Sigmoid colon (tissue), 7 donors: ENCODE results near the gene GFER. TPM values are rescaled to one million over a fixed set of nuclear protein-coding genes. Genes with fewer than 3 reads are reported as not detected.

Experiments used
- DNase-seq: peaks from one replicate; pipeline ENCODE4 v3.0.0-alpha.2; 2019
- H3K27ac ChIP-seq, 4 donors: fragments of 200-600 bp; sonication (generic); one replicate each; pipeline ENCODE4 v1.5.1; 2016 to 2019; ENCODE audit warnings: mild to moderate bottlenecking in 1 of 4
- H3K27me3 ChIP-seq, 3 donors: fragments of 200-600 bp; sonication (generic); one replicate each; pipeline ENCODE4 v1.5.1; 2019; ENCODE audit warnings: mild to moderate bottlenecking in 1 of 3
- H3K36me3 ChIP-seq, 4 donors: fragments of 200-600 bp; sonication (generic); one replicate each; pipeline ENCODE4 v1.5.1; 2016 to 2019
- H3K4me1 ChIP-seq, 4 donors: fragments of 200-600 bp; sonication (generic); one replicate each; pipeline ENCODE4 v1.5.1; 2017 to 2019
- H3K4me3 ChIP-seq, 4 donors: fragments of 200-600 bp; sonication (generic); one replicate each; pipeline ENCODE4 v1.5.1; 2017 to 2019; ENCODE audit warnings: mild to moderate bottlenecking in 2 of 4, moderate library complexity in 1 of 4
- H3K9me3 ChIP-seq, 4 donors: fragments of 200-600 bp in 3 of 4; sonication (generic) in 3 of 4; one replicate each; pipeline versions ENCODE4 v1.5.1 to v1.6.1; 2013 to 2019
- EP300 ChIP-seq, 4 donors: sonication (generic); formaldehyde crosslinking; IDR thresholded peaks; one replicate each; pipeline ENCODE4 v1.6.1; 2017; ENCODE audit warnings: antibody characterized with exemption in 4 of 4
- POLR2A ChIP-seq, 2 donors: fragments of 450-650 bp; IDR thresholded peaks; one replicate each; pipeline ENCODE4 v1.6.1; 2016; ENCODE audit warnings: antibody characterized with exemption in 2 of 2, mild to moderate bottlenecking in 2 of 2, moderate library complexity in 2 of 2
- POLR2AphosphoS5 ChIP-seq, 4 donors: sonication (generic); formaldehyde crosslinking; IDR thresholded peaks; one replicate each; pipeline ENCODE4 v1.6.1; 2017; ENCODE audit warnings: antibody characterized with exemption in 4 of 4
- whole genome bisulfite sequencing, 2 donors: extraction: QIAGEN DNeasy Blood & Tissue Kit; methylation state at CpG; one replicate each; pipeline ENCODE4 v1.1.7; 2013; 5-methylcytosine and 5-hydroxymethylcytosine counted together
- intact Hi-C: fragments of 100-400 bp; cut with DNase I; formaldehyde crosslinking; loops from one replicate; pipeline ENCODE4 v1.15.1; 2023
- polyA plus RNA-seq, 3 donors: library from polyadenylated mRNA; stranded (reverse); fragments of 200-250 nt; gene quantifications; one replicate each; pipeline ENCODE4 v1.2.3, GENCODE V29; 2013
- total RNA-seq, 4 donors: library from RNA; depleted of rRNA; stranded (reverse); fragments of >200 nt; gene quantifications; one replicate each; pipeline ENCODE4 v1.1.0, GENCODE V29; 2016
- TF ChIP-seq, protein P1 (sequence below), 4 experiments: fragments of 450-650 bp in 3 of 4; fragments of 200-600 bp in 1 of 4; IDR thresholded peaks; one replicate each; pipeline ENCODE4 v1.5.1; 2016 to 2019; ENCODE audit warnings: antibody characterized with exemption in 4 of 4, mild to moderate bottlenecking in 3 of 4, moderate library complexity in 2 of 4
- donor health status: healthy with polysubstance abuse.
- donor health status: Bipolar disorder and iron deficiency.
- donor health status: healthy.

The GFER gene
- total and polyA plus RNA-seq, 7 donors: 17.5 to 125 (median 23.8) TPM

DNA sequence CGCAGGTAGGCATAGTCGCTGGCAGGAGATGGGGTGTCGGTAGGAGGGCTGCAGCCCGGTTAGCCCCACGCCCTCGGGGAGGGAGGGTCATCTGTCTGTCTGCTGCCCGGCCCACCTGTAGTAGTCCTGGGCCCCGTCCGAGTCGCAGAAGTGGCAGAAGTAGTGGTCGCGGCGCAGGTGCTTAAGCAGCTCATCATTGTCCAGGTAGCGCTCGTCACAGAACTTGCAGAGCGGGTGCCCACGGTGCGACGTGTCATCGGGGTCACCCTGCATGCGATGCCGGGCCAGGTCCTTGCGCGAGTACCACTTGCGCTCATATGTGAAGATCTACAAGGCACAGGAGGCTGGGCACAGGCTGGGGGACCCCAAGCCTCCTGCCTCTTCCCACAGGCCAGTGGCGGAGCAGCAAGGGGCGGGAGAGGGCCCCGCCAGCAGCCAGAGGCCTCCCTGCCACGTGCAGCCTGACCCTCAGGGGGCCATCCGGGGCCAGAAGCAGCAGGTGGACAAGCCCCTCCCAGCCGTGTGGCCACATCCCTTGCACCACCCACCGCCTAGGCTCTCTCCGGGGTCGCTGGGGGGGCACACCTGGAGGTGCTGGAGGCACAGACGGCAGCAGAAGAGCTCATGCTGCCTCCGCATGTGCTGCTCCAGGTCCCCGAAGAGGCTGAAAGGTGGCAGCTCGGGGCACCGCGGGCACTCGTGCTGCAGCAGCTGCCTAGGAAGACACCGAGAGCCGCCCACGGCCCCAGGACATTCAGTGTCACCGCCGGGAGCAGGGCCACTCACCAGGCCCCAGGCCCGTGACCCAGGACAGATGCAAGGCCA, 18.6 kb downstream of the GFER start:
- WGBS, 2 donors: 94 to 95% methylated on average over 47 of the region's 47 CpGs
- DNase-seq: no peak
- TF ChIP-seq EP300 (IDR thresholded peaks at IDR 0.05) (no peak), POLR2AphosphoS5 (IDR thresholded peaks at IDR 0.05) (no peak), POLR2A (IDR thresholded peaks at IDR 0.05) (no peak)
- TF ChIP-seq, protein P1, sequence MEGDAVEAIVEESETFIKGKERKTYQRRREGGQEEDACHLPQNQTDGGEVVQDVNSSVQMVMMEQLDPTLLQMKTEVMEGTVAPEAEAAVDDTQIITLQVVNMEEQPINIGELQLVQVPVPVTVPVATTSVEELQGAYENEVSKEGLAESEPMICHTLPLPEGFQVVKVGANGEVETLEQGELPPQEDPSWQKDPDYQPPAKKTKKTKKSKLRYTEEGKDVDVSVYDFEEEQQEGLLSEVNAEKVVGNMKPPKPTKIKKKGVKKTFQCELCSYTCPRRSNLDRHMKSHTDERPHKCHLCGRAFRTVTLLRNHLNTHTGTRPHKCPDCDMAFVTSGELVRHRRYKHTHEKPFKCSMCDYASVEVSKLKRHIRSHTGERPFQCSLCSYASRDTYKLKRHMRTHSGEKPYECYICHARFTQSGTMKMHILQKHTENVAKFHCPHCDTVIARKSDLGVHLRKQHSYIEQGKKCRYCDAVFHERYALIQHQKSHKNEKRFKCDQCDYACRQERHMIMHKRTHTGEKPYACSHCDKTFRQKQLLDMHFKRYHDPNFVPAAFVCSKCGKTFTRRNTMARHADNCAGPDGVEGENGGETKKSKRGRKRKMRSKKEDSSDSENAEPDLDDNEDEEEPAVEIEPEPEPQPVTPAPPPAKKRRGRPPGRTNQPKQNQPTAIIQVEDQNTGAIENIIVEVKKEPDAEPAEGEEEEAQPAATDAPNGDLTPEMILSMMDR (IDR thresholded peaks at IDR 0.05): no peak
- Histone ChIP-seq H3K4me3 (no peak overlapping the region), H3K36me3 (peaks cover 36 to 59% (median 49%) of the 10 kb centered on the region in 4 donors), H3K9me3 (no peaks in the 10 kb centered on the region), H3K4me1 (peaks cover 0 to 45% (median 42%) of the 10 kb centered on the region in 4 donors), H3K27ac (no peak overlapping the region), H3K27me3 (no peaks in the 10 kb centered on the region)
- intact Hi-C loops: no loop called here

DNA sequence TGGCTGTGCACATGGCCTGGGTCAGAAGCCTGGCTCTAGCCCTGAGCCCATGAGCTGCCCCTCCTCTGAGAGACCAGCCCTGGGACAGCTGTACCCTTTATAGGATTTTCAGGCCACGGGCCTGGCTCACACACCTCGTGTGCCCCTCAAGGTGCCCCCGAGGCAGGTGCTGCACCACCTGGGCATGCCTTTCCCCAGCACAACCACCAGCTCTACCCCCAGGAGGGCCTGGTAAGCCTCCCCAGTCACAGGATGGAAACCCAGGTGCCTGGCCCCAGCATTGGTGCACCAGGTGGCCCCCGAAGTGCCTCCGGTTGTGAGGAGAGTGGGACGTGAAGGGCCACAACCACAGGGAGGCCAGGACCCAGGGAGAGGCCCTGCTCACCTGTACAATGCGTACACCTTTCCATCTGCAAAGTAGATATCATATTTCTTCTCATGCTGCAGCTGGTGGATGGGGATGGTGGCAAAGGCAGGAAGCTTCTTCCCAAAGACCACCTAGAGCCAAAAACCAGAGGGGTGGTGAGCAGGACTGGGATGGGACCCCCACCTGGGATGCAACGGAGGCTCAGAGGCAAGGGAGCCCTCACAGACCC, 19.3 kb downstream of the GFER start:
- Histone ChIP-seq H3K4me1 (peaks cover 0 to 52% (median 46%) of the 10 kb centered on the region in 4 donors), H3K27ac (peak overlapping the region in 1 of 4 donors; percentile 37), H3K27me3 (no peaks in the 10 kb centered on the region), H3K4me3 (no peak overlapping the region), H3K9me3 (no peaks in the 10 kb centered on the region), H3K36me3 (peaks cover 36 to 52% (median 43%) of the 10 kb centered on the region in 4 donors)
- whole genome bisulfite sequencing, 2 donors: 72 to 83% methylated on average over 8 of the region's 8 CpGs
- TF ChIP-seq, protein P1 (IDR thresholded peaks at IDR 0.05): no peak
- no peak for TF ChIP-seq EP300 (IDR thresholded peaks at IDR 0.05)
- intact Hi-C loops: no loop called here
- no peak for DNase-seq

DNA sequence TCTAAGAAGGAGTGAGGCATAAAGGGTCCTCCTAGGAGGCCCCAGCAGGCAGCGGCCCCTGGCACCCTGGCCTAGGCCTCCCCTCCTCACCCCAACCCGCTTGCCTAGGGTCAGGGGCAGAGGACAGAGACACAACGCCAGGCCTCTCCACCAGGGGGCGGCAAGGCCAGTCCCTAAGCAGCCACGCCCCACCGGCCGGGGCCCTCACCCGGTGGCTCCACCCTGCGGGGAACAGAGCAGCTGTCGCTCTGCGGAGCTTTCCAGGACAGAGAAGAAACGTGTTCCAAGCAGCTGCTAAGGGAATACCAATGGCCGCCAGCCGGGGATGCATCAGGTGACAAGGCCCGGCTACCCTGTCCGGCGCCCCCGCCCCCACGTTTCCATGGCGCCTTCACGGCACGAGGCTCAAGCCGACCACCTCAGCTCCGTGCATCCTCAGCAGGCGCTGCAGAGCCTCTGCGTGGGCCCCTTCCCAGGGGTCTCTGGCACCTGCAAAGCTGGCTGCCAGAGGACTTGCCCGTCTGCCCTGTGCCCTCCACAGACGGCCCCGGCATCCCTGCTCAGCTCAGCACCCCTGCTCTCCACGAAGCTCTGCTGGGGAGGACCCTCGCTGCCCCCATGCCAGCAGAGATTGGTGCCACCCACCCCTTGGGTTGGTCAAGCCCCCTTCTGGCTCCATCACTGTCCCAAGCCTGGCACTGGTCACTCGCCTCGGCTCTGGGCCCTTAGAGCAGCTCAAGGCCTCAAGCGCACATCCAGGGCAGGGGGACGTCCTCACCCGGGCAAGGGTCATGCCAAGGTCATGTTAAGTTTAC, 20.0 kb downstream of the GFER start:
- TF ChIP-seq POLR2AphosphoS5 (IDR thresholded peaks at IDR 0.05) (no peak), POLR2A (IDR thresholded peaks at IDR 0.05) (no peak), EP300 (IDR thresholded peaks at IDR 0.05) (no peak)
- TF ChIP-seq, protein P1 (IDR thresholded peaks at IDR 0.05): peak; percentile 64 to 92 (median 87)
- H3K27ac ChIP-seq: peak overlapping the region in 2 of 4 donors; percentile 15 to 37
- peak; percentile 93 for DNase-seq
- WGBS, 2 donors: 21 to 32% methylated on average over 36 of the region's 36 CpGs
- H3K9me3 ChIP-seq: no peaks in the 10 kb centered on the region
- intact Hi-C loops: no loop called here
- H3K4me1 ChIP-seq: peaks cover 0 to 59% (median 53%) of the 10 kb centered on the region in 4 donors
- no peaks in the 10 kb centered on the region for H3K27me3 ChIP-seq
- H3K36me3 ChIP-seq: peaks cover 29 to 45% (median 37%) of the 10 kb centered on the region in 4 donors
- peak overlapping the region in 2 of 4 donors; percentile 1 to 17 for H3K4me3 ChIP-seq

DNA sequence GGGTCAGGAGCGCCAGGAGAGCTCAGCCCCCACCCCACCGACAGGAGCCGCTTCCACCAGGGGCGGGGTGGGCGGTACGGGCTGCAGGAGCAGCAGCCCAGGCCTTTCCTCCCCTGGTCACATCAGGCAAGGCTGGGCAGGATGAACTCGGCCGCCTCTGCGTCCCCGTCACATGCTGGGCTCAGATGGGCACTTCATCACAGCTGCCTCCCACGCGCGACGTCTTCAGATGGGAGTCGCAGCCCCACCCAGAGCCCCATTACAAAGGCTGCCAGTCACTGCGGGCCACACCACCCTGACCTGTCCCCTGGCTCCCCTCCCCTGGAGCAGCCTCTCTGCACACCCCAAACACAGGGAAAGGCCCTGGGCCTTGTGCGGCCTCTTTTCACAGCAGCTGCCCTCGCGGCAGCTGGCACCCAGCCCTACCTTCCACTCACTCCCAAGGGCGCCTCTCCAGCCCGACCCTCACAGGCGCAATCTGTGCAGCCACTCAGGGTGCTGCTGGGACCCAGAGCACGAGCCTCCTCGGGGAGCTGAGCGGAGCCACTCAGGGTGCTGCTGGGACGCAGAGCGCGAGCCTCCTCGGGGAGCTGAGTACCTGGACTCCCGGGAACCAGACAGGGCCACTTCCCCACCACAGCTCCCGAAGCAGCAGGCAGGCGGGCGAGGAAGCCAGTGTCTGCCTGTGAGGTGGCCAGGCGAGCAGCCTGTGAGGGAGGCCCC, 21.0 kb downstream of the GFER start:
- 84 to 85% methylated on average over 34 of the region's 34 CpGs for WGBS, 2 donors
- TF ChIP-seq, protein P1 (IDR thresholded peaks at IDR 0.05): no peak
- no peak for TF ChIP-seq POLR2AphosphoS5 (IDR thresholded peaks at IDR 0.05)
- TF ChIP-seq POLR2A (IDR thresholded peaks at IDR 0.05): no peak
- TF ChIP-seq EP300 (IDR thresholded peaks at IDR 0.05): no peak
- no peak overlapping the region for H3K4me3 ChIP-seq
- no peaks in the 10 kb centered on the region for H3K27me3 ChIP-seq
- intact Hi-C loops: no loop called here
- peak overlapping the region in 1 of 4 donors; percentile 37 for H3K27ac ChIP-seq
- DNase-seq: no peak
- no peaks in the 10 kb centered on the region for H3K9me3 ChIP-seq
- H3K4me1 ChIP-seq: peaks cover 0 to 63% (median 54%) of the 10 kb centered on the region in 4 donors
- H3K36me3 ChIP-seq: peaks cover 20 to 36% (median 28%) of the 10 kb centered on the region in 4 donors
